NCI-H2196 treated with DMSO at 0.1 percent for 48 hours (cell line): ENCODE results near the gene ZGPAT.
"Not testable (repeated sequence)": the region's sequence is repeated elsewhere in the genome, so short reads cannot be mapped to it uniquely, and the experiment has no call there.

Source experiments
- DNase-seq: peaks from one replicate; lab custom pipeline; 2025; ENCODE audit not compliant: unreplicated experiment; lab: John Stamatoyannopoulos, UW

The ZGPAT gene, protein sequence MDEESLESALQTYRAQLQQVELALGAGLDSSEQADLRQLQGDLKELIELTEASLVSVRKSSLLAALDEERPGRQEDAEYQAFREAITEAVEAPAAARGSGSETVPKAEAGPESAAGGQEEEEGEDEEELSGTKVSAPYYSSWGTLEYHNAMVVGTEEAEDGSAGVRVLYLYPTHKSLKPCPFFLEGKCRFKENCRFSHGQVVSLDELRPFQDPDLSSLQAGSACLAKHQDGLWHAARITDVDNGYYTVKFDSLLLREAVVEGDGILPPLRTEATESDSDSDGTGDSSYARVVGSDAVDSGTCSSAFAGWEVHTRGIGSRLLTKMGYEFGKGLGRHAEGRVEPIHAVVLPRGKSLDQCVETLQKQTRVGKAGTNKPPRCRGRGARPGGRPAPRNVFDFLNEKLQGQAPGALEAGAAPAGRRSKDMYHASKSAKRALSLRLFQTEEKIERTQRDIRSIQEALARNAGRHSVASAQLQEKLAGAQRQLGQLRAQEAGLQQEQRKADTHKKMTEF

DNA sequence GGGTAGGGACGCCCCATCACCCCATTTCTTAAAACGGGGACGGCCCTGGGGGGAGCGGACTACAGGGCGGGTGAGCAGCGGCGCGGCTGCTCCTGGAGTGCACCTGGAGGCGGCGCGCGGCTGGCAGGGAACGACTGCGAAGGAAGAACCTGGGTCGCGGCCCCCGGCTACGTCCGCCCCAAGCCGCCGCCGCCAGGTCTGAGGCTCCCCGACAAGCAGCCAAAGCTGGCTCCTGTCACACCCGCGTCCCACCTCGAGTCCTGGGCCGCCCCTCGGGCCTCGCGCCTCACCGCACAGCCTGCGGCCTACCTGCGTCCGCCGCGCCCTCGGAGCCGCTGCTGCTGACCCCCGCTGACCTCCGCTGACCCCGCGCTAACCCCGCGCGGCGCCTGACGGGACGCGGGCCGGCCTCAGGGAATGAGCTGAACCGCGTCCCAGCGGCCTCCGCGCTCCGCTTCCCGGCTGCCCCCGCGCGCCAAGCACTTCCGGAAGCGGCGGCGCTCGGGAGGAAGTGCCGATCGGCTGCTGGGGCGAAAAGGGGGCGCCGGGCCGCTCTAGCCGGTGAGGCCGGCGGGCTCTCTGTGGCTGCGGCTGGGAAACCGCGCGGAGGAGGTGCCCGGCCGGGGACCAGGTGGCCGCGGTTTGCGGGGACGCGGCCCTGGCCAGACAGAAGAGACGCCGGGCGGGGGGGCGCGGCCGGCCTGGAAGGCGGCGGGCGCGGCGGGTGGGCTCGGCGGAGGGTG lies at the start of gene ZGPAT, which contains the start of gene ARFRP1:
TSS of gene ZGPAT (plus strand) at position 482 of the 743 bp plus-strand sequence. CDS start 542 bp downstream, outside the sequence.
TSS of gene ARFRP1 (minus strand) at position 419 of the 743 bp plus-strand sequence. CDS start 885 bp downstream, outside the sequence.
- DNase-seq = peak; percentile 84

DNA sequence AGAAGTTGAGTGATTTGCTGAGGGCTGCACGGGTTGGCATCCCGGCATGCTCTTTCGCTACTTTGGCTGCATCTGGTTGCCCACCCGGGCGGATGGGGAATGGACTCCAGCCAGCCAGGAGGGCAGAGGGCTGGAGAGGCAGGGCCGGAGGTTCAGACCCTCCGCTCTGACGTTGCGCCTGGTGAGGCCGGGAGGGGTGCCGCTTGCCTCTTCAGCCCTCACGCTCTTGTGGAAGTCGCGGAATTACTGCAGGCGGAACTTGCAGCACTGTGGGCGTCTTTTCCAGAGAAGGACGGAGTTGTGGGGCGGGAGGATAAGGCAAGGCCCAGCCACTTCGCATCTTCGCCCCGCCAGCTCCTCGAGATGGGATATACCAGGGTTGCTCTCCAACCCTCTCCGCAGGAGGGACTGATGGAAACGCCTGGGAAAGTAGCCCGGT lies 49.1 kb upstream of the ZGPAT start:
- DNase-seq = no peak

DNA sequence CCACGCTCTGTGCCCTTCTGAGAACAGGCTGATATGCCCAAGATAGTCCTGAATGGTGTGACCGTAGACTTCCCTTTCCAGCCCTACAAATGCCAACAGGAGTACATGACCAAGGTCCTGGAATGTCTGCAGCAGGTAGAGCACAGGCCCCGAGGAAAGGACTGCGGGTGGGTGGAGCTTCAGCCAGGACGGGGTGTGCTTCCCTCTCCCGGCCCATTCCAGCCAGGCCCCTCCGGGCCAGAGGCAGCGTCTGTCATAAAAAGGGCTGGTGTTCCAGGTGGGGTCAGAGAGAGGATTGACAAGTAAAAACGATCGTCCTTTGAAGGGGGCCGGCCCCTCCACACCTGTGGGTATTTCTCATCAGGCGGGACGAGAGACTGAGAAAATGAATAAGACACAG lies 48.5 kb upstream of the ZGPAT start:
- no peak for DNase-seq

DNA sequence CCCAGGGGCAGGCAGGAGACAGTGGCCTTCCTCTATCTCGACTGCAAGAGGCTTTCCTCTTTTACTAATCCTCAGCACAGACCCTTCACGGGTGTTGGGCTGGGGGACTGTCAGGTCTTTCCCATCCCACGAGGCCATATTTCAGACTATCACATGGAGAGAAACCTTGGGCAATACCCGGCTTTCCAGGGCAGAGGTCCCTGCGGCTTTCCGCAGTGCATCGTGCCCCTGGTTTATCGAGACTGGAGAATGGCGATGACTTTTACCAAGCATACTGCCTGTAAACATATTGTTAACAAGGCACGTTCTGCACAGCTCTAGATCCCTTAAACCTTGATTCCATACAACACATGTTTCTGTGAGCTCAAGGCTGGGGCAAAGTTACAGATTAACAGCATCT lies 47.7 kb upstream of the ZGPAT start:
- DNase-seq = not testable (repeated sequence)

DNA sequence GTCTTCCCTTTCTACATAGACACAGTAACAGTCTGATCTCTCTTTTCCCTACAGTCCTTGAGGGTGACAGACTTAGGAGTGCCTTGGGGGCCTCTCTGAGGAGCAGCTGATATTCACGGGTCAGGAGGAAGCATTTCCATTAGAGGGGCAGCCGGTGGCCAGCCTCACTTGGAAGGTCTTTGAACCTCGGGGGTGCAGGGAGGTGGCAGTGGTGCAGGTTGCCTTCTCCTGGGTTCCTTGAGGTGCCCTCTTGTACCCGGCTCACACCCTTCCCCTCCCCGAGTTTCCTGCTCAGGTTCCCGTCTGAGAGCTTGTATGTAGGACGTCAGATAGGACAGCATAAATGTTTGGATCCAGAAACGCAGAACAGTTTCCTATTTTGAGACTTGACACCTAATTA lies 47.2 kb upstream of the ZGPAT start:
- DNase-seq = no peak

DNA sequence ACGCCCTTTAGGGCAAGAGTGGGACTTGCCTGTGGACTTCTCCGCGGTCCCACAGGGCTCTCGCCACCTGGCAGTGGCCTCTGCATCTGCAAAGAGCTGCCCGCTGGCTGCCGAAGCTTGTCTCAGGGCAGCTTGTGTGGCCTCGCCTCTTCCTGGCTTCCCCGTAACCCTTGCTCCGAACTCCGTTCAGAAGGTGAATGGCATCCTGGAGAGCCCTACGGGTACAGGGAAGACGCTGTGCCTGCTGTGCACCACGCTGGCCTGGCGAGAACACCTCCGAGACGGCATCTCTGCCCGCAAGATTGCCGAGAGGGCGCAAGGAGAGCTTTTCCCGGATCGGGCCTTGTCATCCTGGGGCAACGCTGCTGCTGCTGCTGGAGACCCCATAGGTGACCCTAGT lies 46.7 kb upstream of the ZGPAT start:
- DNase-seq = no peak

DNA sequence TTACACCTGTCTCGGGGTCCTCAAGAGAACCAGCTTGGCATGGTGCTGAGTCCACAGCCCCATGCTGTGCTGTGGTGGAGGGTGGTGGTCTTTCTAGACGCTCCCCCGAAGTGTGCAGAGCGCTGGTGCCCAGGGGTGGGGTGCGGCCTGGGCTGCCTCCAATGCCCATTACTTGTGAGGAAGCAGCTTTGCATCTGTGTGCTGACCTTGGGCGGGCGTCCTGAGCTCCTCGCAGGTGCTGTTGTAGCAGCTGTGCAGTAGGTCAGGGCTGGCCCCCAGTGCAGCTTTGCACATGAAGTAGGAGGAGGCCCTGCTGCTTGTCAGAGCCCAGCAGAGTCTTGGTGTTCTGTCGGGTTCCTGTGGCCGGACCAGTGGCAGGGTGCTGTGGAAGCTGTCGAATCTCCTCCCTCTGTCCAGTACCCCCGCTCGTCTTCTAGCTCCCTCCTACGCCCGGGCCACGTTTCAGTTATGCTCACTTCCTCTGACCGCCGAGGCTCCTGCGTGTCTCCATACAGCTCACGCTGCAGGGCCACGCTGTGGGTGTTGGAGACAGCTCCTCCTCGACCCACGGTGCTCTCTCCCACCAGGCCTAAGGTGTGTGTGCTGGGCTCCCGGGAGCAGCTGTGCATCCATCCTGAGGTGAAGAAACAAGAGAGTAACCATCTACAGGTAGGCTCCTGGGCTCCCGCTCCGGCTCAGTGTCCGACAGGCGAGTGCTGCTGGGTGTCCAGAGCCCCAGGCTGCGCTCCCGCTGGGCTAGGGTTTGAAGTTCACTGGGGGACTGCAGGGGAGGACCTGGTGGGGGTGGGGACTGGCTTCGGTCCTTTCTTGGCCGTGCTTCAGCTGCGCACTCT lies 45.7 kb upstream of the ZGPAT start:
- DNase-seq = no peak

DNA sequence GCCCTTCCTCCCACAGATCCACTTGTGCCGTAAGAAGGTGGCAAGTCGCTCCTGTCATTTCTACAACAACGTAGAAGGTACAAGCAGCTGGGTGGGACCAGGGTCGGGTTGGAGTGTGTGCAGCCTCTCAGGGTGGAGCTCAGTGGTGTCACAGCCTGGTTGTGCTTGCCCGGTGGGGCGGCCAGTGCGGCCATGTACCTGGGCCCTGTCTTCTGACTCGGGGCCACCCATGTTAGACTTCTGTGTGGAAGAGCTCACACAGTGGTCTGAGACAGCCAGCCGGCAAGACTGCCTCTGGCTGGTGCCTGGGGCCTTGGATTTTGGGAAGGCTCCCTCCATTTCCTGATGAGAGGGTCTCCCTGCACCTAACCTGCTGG lies 45.0 kb upstream of the ZGPAT start:
- no peak for DNase-seq

DNA sequence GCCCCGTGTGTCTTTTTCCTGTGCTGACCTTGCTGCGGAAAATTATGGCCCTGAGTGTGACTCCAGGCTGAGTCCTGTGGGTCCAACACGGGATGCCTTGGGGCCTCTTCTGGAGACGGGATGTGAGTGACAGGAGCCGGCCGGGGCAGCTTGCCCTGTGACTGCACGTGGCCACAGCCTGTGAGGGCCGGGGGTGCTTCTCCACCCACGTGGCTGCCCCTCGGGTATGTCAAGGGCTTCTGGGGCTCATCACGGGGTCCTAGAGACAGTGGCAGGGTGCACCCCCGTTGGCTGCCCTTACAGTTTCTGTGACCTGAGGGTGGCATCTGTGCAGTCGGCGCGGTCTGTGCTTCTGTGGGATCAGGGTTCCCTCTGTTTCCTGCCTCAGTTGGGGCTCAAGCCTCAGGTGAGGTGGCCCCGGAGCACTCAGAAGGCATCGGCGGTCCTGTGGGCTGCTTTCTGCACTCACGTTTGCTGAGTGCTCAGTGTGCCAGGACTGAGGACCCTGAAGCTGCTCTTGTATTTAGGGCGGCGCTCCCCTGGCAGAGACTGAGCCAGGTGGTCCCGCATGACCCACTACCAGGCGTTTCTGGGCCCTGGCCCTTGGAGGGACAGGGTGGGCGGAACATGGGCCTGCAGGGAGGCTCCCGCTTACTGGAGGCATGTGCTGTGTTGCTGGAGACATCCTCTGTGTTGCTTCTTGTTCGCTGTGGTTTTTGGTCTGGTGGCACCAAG lies 44.3 kb upstream of the ZGPAT start:
- no peak for DNase-seq

DNA sequence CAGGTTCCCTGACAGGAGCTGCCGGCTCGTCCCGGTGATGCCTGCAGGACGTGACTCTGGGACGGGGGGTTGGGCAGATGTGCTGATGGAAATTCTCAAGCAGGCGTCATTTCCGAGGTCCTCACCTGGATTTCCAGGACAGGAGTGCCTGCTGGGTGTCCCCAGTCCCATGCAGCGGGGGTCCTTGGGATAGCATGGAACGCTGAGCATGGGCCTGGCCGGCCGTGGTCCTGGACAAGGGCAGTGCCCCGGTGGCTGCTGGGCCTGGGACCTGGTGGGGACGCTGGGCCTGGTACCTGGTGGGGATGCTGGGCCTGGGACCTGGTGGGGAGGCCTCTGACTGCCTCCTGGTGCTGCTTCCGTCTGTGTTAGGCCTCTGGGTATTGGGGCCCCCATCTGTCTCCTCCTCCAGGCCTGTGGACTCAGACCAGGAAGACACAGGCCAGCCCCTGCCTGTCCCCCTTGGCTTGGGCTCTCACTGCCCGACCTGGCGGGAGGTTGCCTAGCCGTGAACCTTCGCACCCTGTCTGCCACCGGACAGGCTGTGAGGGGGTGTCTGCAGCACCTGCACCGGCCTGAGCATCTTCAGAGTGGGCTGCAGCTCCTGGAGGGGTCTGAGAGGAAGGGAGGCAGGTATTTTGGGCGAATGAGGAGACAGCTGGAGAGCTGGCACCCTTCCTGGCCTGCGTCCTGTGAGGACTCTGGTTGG lies 43.5 kb upstream of the ZGPAT start:
- no peak for DNase-seq

DNA sequence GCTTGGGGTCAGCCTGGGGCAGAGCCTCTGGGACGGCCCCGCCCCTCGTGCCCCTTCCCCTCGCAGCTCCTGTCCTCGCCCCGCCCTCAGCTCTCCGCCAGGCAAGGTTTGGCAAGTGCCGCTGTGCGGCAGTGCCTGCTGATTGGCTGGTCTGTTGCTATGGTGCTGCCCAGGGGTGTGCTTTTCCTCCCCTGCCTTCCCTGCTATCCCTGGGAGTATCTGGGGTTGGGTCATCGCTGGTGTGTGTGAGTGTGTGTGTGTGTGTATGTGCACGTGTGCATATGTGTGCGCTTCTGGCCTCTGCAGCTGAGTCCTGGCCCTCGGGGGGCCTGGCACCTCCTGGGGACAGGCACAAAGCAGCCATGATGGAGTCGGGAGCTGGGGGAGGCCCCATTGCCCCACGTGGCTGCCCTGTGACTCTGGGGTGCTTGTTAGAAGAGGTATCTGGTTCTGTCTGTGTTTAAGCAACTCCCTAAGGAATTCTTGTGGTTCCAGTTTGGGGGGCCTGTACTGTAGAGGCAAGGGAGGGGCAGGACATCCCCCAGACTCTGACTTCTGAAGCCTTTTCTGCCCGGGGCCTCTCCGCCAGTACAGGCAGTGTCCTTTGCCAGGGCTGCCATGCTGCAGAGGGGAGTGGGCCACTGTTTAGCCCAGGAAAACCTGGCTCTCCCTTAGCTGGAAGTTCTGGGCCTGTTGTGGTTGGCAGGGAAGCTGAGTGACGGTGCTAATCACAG lies 42.8 kb upstream of the ZGPAT start:
- DNase-seq = peak; percentile 82

DNA sequence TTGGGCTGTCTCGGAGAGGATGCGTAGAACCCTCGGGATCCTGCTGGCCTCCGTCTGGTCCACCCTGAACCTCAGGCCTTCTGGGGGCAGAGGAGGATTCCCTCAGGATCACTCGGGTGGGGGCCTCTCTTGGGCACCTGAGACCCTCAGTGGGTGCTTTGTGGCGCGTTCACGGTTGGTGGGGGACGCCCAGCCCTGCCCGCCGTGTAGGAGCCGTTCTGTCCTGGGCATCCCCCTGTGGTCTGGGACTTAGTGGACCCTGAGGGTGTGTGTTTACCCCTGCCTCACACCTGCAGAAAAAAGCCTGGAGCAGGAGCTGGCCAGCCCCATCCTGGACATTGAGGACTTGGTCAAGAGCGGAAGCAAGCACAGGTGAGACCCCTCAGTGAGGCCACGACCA lies 42.1 kb upstream of the ZGPAT start:
- DNase-seq = no peak

DNA sequence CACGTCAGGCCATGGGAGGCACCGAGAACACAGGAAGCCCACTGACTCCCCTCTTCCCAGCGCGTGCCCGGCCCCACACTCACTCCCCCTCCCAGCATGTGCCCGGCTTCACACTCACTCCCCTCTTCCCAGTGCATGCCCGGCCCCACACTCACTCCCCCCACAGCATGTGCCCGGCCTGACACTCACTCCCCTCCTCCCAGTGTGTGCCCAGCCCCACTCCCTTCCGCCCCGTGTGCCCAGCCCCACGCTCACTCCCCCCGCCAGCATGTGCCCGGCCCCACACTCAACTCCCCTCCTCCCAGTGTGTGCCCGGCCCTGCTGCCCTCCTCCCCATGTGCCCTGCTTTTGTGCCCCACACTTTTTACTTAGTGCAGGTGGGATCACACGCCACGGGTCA lies 40.0 kb upstream of the ZGPAT start:
- DNase-seq = no peak

DNA sequence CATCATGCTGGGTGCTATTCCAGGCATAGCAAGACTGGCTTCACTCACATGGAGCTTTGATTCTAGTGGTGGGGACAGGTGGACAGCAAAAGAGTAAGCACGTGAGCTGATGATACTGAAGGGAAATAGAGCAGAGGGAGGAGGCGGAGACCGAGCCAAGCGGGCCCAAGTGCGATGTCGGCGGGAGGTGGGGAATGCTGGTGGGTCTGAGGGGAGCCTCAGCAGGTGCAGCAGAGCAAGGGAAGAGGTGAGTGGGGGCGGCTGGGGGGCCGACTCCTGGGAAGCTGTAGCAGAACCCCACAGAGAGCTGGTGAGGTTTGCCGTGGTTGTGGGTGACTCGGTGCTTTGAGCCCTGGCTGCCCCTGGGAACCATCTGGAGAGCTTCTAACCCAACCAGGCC lies 39.5 kb upstream of the ZGPAT start:
- DNase-seq = no peak

DNA sequence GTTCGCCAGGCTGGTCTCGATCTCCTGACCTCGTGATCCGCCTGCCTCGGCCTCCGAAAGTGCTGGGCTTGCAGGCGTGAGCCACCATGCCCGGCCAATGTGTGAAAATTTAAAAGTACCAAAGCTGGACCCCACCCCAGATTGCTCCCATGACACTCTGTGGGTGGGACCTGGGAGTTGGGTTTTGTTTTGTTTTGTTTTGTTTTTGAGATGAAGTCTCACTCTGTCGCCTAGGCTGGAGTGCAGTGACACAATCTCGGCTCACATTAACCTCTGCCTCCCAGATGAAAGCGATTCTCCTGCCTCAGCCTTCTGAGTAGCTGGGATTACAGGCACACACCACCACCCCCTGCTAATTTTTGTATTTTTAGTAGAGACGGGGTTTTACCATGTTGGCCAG lies 36.1 kb upstream of the ZGPAT start:
- not testable (repeated sequence) for DNase-seq

DNA sequence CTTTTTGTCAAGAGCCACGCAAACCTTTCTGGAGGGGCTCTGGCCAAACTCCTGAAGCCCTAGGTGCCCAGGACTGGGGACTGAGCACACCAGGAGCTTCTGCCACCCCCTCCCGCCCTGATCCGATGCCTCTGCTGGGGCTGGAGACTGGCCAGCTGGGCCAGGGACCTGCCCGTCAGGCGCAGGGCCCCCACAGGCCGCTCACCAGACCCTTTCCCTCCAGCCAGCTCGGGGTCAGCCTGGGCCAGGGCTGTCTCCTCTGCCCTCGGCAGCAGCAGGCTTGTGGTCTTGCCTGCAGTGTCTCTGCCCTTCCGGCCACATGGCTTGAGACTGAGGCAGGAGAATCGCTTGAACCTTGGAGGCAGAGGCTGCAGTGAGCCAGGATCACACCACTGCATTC lies 35.2 kb upstream of the ZGPAT start:
- no peak for DNase-seq

DNA sequence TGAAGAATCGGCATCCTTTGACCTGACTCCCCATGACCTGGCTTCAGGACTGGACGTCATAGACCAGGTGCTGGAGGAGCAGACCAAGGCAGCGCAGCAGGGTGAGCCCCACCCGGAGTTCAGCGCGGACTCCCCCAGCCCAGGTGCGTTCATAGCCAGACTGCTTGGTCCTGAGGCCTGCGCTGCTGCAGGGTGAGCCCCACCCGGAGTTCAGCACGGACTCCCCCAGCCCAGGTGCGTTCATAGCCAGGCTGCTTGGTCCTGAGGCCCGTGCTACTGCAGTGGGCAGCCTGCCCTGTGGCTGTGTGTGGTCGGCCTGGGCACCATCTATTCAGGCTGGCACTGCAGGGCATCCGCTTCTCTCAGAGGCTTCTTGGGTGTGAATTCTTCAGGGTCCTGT lies 33.9 kb upstream of the ZGPAT start:
- no peak for DNase-seq

DNA sequence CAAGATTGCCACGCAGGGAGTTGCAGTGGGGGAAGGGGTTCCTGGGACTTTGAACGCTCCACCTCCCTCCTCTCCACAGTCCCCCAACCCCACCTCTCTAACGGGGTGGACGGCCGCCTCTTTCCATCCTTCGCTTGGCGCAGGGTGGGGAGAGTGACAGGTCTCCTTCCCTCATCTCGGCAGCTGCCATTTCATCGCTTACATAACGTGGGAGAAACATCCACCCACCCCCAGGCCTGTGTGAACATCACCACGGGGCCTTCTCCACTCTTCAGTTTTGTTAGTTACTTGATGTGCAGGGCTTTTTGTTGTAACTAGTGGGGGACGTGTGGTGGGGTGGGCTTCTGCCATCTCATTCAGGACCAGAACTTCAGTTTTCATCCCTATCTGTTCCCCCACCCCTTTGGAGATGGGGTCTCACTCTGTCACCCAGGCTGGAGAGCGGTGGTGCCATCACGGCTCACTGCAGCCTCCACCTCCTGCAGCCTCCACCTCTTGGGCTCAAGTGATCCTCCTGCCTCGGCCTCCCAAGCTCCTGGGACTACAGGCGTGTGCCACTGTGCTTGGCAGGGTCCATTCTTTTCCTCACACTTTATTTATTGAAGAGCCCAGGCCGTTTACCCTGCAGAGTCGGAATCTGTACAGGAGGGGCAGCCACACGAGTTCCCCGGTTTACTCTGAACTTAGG lies 32.0 kb upstream of the ZGPAT start:
- DNase-seq = no peak

DNA sequence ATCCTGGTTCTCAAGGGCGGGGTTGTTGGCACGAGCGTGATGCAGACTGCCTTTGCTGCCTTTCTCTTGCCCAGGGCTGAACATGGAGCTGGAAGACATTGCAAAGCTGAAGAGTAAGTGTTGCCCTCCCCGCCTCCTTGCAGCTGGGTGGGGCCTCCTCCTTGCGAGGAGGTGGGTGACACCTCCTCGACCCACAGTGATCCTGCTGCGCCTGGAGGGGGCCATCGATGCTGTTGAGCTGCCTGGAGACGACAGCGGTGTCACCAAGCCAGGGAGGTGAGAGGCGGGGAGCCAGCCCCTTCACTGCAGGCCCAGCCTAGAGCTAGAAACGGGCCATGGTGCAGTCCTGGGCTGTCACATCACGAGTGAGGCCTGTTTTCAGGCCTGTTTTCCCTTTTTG lies 29.8 kb upstream of the ZGPAT start:
- no peak for DNase-seq
